Measurements from ENCODE around the gene RNF41.
"Not testable (repeated sequence)": the region's sequence is repeated elsewhere in the genome, so short reads cannot be mapped to it uniquely, and the experiment has no call there.

Gene RNF41

DNA sequence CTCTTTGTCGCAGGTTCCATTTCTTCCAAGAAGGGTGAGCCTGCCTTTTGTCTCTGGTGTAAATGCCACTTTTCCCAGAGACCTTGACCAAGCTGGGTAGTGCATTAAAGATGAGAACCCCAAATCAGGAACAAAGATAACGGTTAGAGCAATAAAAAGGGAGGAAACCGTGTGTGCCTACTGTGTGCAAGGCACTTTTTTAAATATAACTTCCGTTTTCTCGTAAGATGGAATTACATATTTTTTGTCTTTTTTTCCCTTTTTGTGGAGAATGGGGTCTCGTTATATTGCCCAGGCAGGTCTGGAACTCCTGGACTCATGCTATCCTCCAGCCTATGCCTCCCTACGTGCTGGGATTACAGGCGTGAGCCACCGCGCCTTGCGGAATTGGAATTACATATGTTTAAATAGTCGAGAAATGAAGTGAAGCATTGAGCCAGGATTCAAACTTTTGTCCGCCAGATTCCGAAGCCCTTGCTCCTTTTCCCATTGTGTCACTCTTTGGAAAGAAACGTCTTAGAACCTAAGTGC is 1.9 kb upstream of the RNF41 start:
- intact Hi-C loops (cut with DNase I): loop anchor here (2.0 to 5.0 kb wide), 3 partner anchors 33 to 96 kb away; partner anchors contain the start of genes ANKRD52 and ESYT1
- DNase-seq: no peak

DNA sequence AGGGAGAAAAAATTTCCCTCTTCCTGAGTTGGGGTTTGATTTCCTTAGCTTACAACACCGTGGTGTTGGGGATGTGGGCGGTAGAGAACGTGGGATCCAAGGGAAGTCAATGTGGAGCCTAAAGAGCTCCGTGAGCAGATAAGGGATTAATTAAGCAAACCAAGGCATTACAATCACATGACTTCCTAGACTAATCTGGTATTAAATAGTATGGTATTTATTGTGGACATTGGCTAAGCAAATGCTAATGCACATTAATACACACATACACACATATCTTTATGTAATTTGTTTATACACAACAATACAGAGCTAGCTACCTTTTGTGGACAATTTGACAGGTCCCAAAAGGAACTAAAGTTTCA is 791 bp upstream of the RNF41 start:
- intact Hi-C loops (cut with DNase I): loop anchor here (5.0 kb wide), 2 partner anchors 35 to 95 kb away; partner anchors contain the start of genes ANKRD52 and ESYT1
- no peak for DNase-seq

DNA sequence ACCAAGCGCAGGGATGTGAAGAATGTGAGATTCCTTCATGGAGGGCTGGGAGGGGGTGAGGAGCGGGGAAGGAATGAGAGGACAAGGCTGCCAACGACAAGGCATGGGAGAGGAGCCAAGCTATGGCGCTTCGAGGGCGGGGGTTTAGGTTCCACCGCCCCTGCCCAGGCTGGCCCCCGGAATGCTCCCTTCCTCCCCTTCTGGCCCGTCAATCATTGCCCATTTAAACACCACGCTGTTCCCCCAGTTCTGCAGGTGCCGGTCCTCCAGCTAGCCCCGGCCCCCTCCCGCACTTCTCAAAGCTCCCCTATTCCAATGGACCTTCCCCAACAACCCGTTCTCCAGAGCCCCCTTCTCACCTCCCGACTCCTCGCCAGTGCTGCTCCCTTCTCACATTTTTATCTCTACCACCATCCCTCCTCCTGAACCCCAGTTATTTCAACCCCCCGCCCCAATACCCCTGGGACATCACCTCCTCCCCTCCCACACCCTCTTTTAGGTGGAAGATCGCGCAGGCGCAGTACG is 428 bp downstream of the RNF41 start:
- intact Hi-C loops (cut with DNase I): loop anchor here (5.0 kb wide), 2 partner anchors 36 to 94 kb away; partner anchors contain the start of genes ANKRD52 and ESYT1

DNA sequence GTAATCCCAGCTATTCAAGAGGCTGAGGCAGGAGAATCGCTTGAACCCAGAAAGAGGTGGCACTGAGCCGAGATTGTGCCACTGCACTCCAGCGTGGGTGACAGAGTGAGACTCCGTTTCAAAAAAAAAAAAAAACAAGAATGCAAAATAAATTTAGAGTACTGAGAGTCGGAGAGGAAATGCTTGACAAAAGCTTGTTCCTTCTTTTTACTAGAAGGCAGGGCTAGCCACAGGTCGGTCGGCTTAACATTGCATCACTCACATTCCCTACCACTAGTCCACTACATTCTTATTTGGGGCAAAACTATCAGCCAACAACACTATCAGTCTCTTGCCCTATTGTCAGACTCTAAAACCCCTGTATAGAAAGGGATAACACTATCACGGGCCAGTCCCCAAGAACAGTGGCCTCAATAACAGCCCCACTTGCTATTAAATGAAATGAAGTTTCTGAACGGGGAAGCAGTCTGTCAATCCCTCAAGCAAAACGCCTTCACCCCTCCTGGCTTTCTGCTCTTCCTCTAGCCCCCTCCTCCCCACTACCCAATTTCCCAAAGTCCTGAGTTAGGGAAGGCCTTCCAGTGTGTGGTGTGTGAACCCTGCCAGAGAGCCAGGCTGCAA is 1.0 kb downstream of the RNF41 start:
- peak in 11 of 42 donors; percentile 5 to 56 (median 23) for DNase-seq
- intact Hi-C loops (cut with DNase I): loop anchor here (5.0 kb wide), 2 partner anchors 37 to 93 kb away; partner anchors contain the start of genes ANKRD52 and ESYT1

More for the DNA sequence above, 428 bp downstream of the RNF41 start:
- DNase-seq: peak in 41 of 42 donors; percentile 8 to 69 (median 44)

DNA sequence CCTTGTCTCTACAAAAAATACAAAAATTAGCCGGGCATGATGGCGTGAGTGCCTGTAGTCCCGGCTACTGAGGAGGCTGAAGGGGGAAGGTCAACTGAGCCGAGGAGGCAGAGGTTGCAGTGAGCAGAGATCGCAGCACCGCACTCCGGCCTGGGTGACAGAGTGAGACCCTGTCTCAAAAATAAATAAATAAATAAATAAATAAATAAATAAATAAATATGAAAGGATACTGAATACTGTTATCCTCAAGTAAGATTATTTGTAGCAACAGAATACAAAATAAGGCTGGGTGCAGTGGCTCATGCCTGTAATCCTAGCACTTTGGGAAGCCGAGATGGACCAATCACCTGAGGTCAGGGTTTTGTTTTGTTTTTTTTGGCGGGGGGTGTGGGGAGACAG is 1.9 kb downstream of the RNF41 start:
- intact Hi-C loops (cut with DNase I): loop anchor here (5.0 kb wide), 2 partner anchors 37 to 93 kb away; partner anchors contain the start of genes ANKRD52 and ESYT1
- no peak for DNase-seq

DNA sequence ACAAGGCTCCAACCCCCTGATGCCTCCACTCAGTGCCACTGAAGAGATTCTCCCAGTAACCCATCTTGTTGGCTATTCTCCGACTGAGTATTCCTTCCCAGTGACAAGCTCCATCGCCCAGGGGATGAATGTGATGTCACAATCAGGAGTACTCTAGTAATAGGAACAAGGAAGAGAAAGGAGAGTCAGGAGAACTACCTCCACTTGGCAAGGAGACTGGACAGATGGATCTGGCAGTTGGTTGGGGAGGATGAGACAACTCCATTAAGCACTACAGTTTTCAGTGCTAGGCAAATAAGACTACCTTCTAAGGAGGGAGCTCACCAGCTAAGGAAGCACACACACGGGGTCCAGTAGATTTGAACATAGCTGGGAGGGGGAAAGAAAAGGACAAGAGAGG is 5.3 kb downstream of the RNF41 start:
- intact Hi-C loops (cut with DNase I): no loop called here
- no peak for DNase-seq

DNA sequence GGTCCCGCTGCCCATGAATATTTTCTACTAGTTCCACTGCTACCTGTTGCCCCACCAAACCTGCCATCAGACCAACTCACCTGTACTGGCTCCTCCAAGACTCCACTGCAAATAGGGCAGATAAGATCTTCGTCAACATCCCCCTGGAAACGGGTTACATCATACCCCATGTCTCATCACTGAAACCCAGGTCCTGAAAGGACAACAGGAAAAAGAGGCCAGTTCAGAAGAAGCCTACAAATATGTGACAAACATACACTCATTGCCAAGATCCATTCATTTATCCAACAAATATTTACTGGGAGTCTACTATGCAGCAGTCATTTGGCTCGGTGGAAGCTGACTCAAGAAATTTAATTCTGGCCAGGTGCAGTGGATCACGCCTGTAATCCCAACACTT is 7.8 kb downstream of the RNF41 start:
- intact Hi-C loops (cut with DNase I): no loop called here
- DNase-seq: no peak

- DNase-seq: no peak
- intact Hi-C loops (cut with DNase I): no loop called here
Measured at GRCh38 chr12:56212361-56212760, 9.4 kb downstream of the RNF41 start.

DNA sequence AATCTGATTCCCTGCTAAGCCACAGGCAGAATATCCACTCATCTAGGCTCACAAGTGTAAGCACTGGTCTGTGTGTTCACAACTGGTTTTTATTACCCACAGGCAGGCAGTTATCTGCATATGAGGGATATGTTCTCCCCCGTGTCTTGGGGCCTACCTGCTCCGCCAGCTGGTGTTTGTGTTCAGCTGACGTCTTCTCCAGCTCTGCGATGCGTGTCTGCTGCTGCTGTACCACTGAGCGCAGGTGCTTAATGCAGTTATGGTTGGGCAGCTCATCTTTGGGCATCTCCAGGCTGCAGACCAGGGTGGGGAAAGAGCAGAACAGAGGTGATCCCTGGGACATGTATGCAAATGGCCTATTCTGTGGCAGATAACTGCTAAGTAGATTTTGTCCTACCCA is 13.7 kb downstream of the RNF41 start:
- intact Hi-C loops (cut with DNase I): no loop called here
- DNase-seq: no peak

DNA sequence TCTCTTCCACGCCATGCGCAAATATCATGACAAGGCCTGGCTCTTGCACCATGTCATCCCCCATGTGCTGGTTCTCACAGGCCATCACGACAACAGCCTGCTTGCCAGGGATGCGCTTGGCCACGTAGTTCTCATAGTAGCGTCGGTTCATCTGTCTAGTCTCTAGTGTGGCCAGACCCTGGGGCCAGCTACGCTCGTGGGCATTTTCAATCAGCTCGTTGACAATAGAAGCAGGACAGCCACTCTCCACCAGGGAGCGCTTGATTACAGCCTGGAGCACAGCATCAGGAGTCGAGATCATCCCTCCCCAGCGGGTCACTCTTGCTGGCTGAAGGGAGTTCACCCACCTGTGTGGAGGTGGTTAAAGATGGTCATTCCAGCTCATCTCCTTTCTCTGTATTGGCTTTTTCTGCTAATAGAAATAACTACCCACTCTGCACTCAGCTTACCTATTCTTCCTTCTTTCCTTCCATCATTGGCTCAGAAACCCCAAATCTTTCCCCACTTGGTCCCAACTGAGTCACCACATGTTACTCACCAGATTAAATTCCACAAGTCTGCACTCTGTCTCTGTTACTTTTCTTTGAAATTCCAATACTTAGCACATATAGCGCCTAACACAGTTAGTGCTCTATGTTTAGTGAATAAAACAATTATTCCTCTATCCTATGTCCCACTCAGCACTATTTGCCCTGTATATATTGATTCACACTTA is 15.1 kb downstream of the RNF41 start:
- intact Hi-C loops (cut with DNase I): no loop called here
- peak in 32 of 42 donors; percentile 16 to 69 (median 37) for DNase-seq

DNA sequence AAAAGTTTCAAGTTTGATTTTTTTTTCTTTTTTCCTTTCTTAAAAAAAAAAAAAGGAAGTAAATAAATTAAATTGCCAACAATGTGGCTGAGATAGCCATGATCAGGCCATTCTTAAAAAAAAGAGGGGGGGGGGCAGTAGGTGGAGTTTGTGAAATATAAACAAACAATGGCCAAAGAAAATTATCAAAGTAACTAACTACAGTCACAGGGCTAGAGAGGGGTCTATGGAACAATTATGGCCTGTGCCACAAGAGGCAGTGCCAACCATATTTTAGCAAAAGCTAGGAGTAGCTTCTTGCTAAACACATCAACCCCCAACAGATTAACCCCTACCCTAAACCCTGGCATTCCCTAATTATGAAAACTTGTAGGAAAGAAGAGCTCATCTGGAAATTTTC is 16.3 kb downstream of the RNF41 start:
- intact Hi-C loops (cut with DNase I): no loop called here
- DNase-seq: no peak

DNA sequence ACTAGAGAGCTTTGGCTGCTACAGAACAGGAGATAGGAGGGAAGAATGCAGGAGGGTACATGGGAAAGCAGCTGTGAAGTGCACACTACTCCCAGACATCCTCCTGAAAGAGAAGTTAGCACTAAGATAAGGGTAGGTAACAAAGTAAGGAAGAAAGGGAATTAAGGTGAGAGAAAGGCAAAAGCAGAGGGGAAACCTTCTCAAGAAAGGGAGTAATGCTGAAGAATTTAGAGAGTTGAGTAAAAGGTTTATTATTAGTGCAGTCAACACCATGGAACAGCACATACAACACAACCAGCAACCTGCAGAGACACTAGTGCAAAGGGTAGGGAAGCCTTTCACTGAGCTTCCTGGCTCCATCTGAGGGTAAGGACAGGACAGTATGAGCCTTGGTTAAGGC is 17.4 kb downstream of the RNF41 start:
- intact Hi-C loops (cut with DNase I): no loop called here
- DNase-seq: no peak

DNA sequence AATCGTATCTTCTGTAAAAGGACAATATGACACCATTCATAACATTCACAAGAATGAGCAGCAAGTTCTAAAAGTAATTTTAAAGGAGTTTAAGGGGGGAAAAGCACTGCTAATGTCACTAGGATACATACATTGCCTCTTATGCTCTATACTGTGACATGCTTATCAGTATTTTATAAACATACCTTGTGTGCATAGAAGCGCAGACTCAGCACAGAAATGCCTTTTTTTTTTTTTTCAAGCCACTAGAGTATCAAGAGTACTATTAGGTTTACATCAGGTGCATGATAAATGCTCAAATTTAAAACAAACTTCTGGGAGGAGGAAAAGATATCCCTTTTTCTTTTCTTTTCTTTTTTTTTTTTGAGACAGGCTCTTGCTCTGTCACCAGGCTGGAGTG is 18.9 kb downstream of the RNF41 start:
- no peak for DNase-seq
- intact Hi-C loops (cut with DNase I): no loop called here

DNA sequence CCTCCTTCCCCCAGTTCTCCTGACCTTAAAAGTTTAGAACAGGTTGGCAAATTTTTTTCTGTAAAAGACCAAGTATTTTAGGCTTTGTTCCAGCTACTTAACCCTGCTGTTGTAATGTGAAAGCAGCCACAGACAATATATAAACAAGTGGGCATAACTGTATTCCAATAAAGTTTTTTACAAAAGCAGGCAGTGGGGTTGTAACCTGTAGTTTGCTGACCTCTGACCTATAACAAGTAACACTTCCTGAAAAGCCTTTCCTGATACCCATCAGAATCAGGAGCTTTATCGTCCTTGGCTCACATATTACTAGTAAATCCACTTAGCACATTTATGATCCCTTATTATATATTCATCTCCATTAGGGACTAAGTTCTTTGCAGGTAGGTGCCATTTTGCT is 19.4 kb downstream of the RNF41 start:
- intact Hi-C loops (cut with DNase I): no loop called here
- DNase-seq: no peak

GRCh38 chr12:56198836-56199235 is 22.9 kb downstream of the RNF41 start:
- DNase-seq: no peak
- intact Hi-C loops (cut with DNase I): loop anchor here (10.0 kb wide), 1 partner anchor 66 kb away; the partner anchor contains the start of gene COQ10A

DNA sequence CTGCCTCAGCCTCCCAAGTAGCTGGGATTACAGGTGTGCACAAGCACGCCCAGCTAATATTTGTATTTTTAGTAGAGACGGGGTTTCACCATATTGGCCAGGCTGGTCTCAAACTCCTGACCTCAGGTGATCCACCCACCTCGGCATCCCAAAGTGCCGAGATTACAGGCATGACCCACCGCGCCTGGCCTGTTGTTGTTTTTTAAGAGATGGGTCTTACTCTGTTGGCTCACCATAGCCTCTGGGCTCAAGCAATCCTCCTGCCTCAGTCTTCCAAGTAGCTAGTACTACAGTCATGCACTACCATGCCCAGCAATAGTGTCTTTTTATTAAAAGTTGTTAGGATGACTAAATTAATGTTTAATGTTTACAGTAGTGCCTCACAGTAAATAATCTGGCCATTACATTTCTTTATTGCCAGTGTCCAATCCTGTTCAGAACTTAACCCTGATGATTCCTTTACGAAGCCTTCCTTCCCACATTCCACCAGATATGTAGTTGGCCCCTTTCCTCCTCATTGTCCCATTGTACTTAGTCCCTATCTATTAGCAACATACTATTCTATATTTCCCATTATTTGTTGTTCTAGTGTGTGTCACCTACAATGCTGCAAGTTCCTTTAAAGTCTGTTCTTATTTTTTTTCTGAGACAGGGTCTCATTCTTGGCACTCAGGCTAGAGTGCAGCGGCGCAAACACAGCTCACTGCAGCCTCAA is 23.6 kb downstream of the RNF41 start:
- no peak for DNase-seq
- intact Hi-C loops (cut with DNase I): loop anchor here (10.0 kb wide), 1 partner anchor 67 kb away; the partner anchor contains the start of gene COQ10A

- intact Hi-C loops (cut with DNase I): loop anchor here (10.0 kb wide), 1 partner anchor 68 kb away; the partner anchor contains the start of gene COQ10A
Measured at GRCh38 chr12:56196818-56197550, 24.7 kb downstream of the RNF41 start.

GRCh38 chr12:56193025-56193578 is 28.6 kb downstream of the RNF41 start:
- intact Hi-C loops (cut with DNase I): loop anchor here (10.0 kb wide), 1 partner anchor 72 kb away; the partner anchor contains the start of gene COQ10A
- DNase-seq: peak in 40 of 42 donors; percentile 27 to 91 (median 70)

More at GRCh38 chr12:56196818-56197550, 24.7 kb downstream of the RNF41 start:
- DNase-seq: not testable (repeated sequence)
